ENCODE measurements around the gene DYRK1A. TPM values are rescaled to one million over a fixed set of nuclear protein-coding genes. Genes with fewer than 3 reads are reported as not detected.

The DYRK1A gene
- total and polyA plus RNA-seq, 10 of the 15 experiments (the other 5 are each of a cell fraction or from before 2014, with no cell fraction given), result 2.4 to 68.6 (median 30.7) TPM

DNA sequence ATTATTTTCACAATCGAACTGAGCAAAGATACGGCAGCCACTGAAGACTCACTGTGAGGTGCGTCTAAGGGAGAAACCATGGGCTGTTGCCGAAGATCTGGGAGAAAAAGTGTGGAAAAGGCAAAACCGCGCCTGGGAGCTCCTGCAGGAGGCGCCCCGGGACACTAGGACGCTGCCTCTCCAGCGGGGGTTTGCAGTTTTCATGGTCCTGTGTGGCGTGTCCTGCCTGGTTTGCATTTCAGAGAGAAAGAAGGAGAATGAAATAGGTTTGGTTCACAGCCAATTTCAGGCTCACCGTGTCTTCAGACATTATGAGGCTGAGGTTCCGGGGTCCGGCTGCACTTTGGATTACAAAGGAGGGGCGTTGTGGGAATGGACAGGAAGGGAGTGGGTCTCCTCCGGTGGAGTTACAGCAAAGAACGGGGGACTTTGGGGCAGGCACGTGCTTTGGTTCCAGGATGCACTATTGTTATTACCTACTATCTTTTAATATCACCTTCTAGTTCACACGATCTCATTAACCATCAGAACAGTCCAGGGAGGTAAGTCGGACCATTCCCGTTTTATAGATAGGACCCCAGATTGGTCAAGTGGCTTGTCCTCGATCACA, 179.8 kb downstream of the DYRK1A start (continued):
- TF ChIP-seq, protein P1, sequence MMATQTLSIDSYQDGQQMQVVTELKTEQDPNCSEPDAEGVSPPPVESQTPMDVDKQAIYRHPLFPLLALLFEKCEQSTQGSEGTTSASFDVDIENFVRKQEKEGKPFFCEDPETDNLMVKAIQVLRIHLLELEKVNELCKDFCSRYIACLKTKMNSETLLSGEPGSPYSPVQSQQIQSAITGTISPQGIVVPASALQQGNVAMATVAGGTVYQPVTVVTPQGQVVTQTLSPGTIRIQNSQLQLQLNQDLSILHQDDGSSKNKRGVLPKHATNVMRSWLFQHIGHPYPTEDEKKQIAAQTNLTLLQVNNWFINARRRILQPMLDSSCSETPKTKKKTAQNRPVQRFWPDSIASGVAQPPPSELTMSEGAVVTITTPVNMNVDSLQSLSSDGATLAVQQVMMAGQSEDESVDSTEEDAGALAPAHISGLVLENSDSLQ (IDR thresholded peaks at IDR 0.05), result no peak
- TF ChIP-seq RBBP5 (conservative IDR thresholded peaks at IDR 0.05), result no peak
- TF ChIP-seq YY1 (IDR thresholded peaks at IDR 0.05; ENCODE audit: low read depth, low read length), result no peak
- TF ChIP-seq PAX8 (IDR thresholded peaks at IDR 0.05), result no peak
- TF ChIP-seq ZZZ3 (IDR thresholded peaks at IDR 0.05; ENCODE audit: control insufficient read depth, insufficient read length, low read depth), result no peak

DNA sequence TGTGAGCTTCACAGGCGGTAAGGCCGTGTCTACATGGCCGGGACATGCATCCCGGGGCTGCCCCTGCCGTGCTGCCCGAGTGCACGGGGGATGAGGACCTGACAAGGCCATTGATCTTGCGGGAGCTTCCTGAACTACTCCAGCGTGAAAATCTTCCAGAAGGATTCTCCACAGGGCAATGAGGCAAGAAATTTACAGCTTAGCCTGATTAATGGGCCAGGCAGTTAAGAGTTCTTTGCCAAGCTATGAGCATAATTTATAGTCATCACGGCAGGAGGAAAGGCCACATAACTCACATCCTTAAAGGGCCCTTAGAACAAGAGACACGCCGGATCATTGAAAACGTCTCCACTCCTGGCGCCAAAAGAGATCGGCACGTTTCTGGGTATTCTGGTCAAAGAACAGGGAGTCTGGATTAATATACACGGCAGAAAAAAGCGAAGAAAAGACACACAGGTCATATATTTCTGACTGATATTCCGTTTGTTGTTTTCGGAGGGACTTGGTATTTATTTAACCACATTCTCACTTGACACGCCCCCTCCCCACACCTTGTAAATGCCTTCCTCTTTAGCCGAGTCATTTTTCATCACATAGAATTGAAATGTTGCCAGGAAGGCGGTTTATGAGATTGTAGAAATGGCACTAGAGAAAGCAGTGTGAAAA, 180.5 kb downstream of the DYRK1A start:
- Histone ChIP-seq H4K20me1 (ENCODE audit: control insufficient read depth, insufficient read depth) (no peaks in the 10 kb centered on the region), H3K27me3 (replicated peaks in 1 of 2; ENCODE audit: control insufficient read depth in 2 of 2, insufficient read depth in 2 of 2, low read length in 1 of 2) (no peaks in the 10 kb centered on the region; a peak in 1 of 4 replicates), H3K9ac (ENCODE audit: control insufficient read depth, insufficient read depth, low read length) (no peak overlapping the region), H3K4me1 (ENCODE audit: control insufficient read depth, insufficient read depth, low read length) (peaks cover 5% of the 10 kb centered on the region; the same call in 1 of the 2 replicates), H3K79me2 (ENCODE audit: control insufficient read depth, insufficient read depth, low read length) (no peaks in the 10 kb centered on the region), H2AFZ (ENCODE audit: control insufficient read depth, low read depth, low read length) (peak overlapping the region; percentile 30), H3K9me3 (replicated peaks; ENCODE audit: control insufficient read depth, insufficient read depth, low read length) (no peaks in the 10 kb centered on the region; the same call in 2 of the 3 replicates), H3K4me2 (ENCODE audit: control insufficient read depth, insufficient read depth) (peak overlapping the region; percentile 22; the same call in 1 of the 2 replicates), H3K27ac (ENCODE audit: control insufficient read depth, insufficient read depth) (no peak overlapping the region), H3K36me3 (ENCODE audit: control insufficient read depth in 2 of 2, insufficient read depth in 2 of 2, low read length in 1 of 2) (no peaks in the 10 kb centered on the region), H3K4me3 (no peak overlapping the region)
- in situ Hi-C loops (cut with MboI) (no loop called here), intact Hi-C loops (cut with micrococcal nuclease; ENCODE audit: unreplicated experiment) (no loop called here)
- ChIA-PET POLR2A (no interaction called here), SMC1A (ENCODE audit: uncharacterized antibody, unreplicated experiment) (interaction anchor here (0.8 kb wide), 1 partner anchor 9 kb away, joined by 4 read pairs; no protein-coding TSS in a partner anchor), CTCF (no interaction called here), RAD21 (ENCODE audit: unreplicated experiment) (no interaction called here)
- no TSS peak for BruUV-seq (replicated peaks)
- no peak for DNase-seq (ENCODE audit: low read depth, low spot score)
- FAIRE-seq, result peak; percentile 59
- ATAC-seq, result no peak
- WGBS (ENCODE audit: insufficient coverage, insufficient replicate concordance, low lambda C conversion rate, missing lambda C conversion rate), result 48% methylated on average over 23 of the region's 23 CpGs
- no peak for TF ChIP-seq NFIC (IDR thresholded peaks at IDR 0.05; ENCODE audit: low read depth, low read length)
- TF ChIP-seq, protein P2, sequence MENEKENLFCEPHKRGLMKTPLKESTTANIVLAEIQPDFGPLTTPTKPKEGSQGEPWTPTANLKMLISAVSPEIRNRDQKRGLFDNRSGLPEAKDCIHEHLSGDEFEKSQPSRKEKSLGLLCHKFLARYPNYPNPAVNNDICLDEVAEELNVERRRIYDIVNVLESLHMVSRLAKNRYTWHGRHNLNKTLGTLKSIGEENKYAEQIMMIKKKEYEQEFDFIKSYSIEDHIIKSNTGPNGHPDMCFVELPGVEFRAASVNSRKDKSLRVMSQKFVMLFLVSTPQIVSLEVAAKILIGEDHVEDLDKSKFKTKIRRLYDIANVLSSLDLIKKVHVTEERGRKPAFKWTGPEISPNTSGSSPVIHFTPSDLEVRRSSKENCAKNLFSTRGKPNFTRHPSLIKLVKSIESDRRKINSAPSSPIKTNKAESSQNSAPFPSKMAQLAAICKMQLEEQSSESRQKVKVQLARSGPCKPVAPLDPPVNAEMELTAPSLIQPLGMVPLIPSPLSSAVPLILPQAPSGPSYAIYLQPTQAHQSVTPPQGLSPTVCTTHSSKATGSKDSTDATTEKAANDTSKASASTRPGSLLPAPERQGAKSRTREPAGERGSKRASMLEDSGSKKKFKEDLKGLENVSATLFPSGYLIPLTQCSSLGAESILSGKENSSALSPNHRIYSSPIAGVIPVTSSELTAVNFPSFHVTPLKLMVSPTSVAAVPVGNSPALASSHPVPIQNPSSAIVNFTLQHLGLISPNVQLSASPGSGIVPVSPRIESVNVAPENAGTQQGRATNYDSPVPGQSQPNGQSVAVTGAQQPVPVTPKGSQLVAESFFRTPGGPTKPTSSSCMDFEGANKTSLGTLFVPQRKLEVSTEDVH (IDR thresholded peaks at IDR 0.05; ENCODE audit: low read depth, partially characterized antibody), result no peak
- TF ChIP-seq CBX5 (IDR thresholded peaks at IDR 0.05; ENCODE audit: low read depth), result no peak
- TF ChIP-seq ZNF207 (IDR thresholded peaks at IDR 0.05; ENCODE audit: borderline replicate concordance), result no peak
- no peak for TF ChIP-seq DPF2 (IDR thresholded peaks at IDR 0.05)
- no peak for TF ChIP-seq STAT1 (conservative IDR thresholded peaks at IDR 0.05)
- TF ChIP-seq NFYA (IDR thresholded peaks at IDR 0.05; ENCODE audit: borderline replicate concordance, low read depth, low read length), result no peak
- TF ChIP-seq, protein P3, sequence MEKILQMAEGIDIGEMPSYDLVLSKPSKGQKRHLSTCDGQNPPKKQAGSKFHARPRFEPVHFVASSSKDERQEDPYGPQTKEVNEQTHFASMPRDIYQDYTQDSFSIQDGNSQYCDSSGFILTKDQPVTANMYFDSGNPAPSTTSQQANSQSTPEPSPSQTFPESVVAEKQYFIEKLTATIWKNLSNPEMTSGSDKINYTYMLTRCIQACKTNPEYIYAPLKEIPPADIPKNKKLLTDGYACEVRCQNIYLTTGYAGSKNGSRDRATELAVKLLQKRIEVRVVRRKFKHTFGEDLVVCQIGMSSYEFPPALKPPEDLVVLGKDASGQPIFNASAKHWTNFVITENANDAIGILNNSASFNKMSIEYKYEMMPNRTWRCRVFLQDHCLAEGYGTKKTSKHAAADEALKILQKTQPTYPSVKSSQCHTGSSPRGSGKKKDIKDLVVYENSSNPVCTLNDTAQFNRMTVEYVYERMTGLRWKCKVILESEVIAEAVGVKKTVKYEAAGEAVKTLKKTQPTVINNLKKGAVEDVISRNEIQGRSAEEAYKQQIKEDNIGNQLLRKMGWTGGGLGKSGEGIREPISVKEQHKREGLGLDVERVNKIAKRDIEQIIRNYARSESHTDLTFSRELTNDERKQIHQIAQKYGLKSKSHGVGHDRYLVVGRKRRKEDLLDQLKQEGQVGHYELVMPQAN (conservative IDR thresholded peaks at IDR 0.05), result no peak
- no peak for TF ChIP-seq ZNF622 (IDR thresholded peaks at IDR 0.05)
- TF ChIP-seq TARDBP (IDR thresholded peaks at IDR 0.05; ENCODE audit: borderline replicate concordance), result no peak
- TF ChIP-seq ETV6 (conservative IDR thresholded peaks at IDR 0.05 in 1 of 2, IDR thresholded peaks at IDR 0.05 in 1 of 2; ENCODE audit: borderline replicate concordance in 1 of 2, low read depth in 1 of 2), result no peak
- TF ChIP-seq SPI1 (IDR thresholded peaks at IDR 0.05; ENCODE audit: borderline replicate concordance, insufficient read depth, low read depth, low read length), result no peak

All from GM12878 (cell line).